Adipocyte (in vitro differentiated cells): ENCODE results near the gene CFAP107.
A peak's percentile ranks its signal among the peaks of the same experiment; 100 is the strongest.

Experiments
- DNase-seq: peaks from one replicate; pipeline ENCODE4 v3.0.0-alpha.2; 2015; ENCODE audit warnings: low read depth
- H3K27me3 ChIP-seq: replicated peaks from 2 replicates; pipeline ENCODE4 v1.7.0; 2013; ENCODE audit warnings: mild to moderate bottlenecking, low read length, moderate library complexity; ENCODE audit not compliant: control insufficient read depth, insufficient read depth
- H3K36me3 ChIP-seq: 2 replicates; pipeline ENCODE4 v1.7.0; 2013; ENCODE audit warnings: low read length, mild to moderate bottlenecking, moderate library complexity; ENCODE audit not compliant: control insufficient read depth, insufficient read depth, severe bottlenecking
- H3K4me1 ChIP-seq: 2 replicates; pipeline ENCODE4 v1.7.0; 2013; ENCODE audit warnings: mild to moderate bottlenecking, low read length, moderate library complexity; ENCODE audit not compliant: control insufficient read depth, insufficient read depth
- H3K4me3 ChIP-seq: 2 replicates; pipeline ENCODE4 v1.7.0; 2013; ENCODE audit warnings: mild to moderate bottlenecking, low read length, moderate library complexity
- H3K9ac ChIP-seq: 2 replicates; pipeline ENCODE4 v1.7.0; 2013; ENCODE audit warnings: mild to moderate bottlenecking, low read length, moderate library complexity
- H3K9me3 ChIP-seq: 2 replicates; pipeline ENCODE4 v1.7.0; 2013; ENCODE audit warnings: mild to moderate bottlenecking, low read length, moderate library complexity; ENCODE audit not compliant: control insufficient read depth

CFAP107 gene

GRCh38 chr1:12741946-12742345, 4.1 kb upstream of the CFAP107 start:
- H3K4me1 ChIP-seq: no peaks in the 10 kb centered on the region
- H3K4me3 ChIP-seq: no peak overlapping the region
- no peaks in the 10 kb centered on the region for H3K36me3 ChIP-seq
- H3K9me3 ChIP-seq: peaks cover 7% of the 10 kb centered on the region
- no peak for DNase-seq
- H3K27me3 ChIP-seq: no peaks in the 10 kb centered on the region
- H3K9ac ChIP-seq: no peak overlapping the region

- no peak overlapping the region for H3K9ac ChIP-seq
- peaks cover 26% of the 10 kb centered on the region for H3K9me3 ChIP-seq
- DNase-seq: peak; percentile 45
- H3K4me1 ChIP-seq: no peaks in the 10 kb centered on the region
- no peaks in the 10 kb centered on the region for H3K36me3 ChIP-seq
- no peak overlapping the region for H3K4me3 ChIP-seq
- no peaks in the 10 kb centered on the region for H3K27me3 ChIP-seq
Measured at GRCh38 chr1:12745126-12745991, 641 bp upstream of the CFAP107 start.

GRCh38 chr1:12748778-12749355, 2.9 kb downstream of the CFAP107 start:
- no peaks in the 10 kb centered on the region for H3K36me3 ChIP-seq
- no peak for DNase-seq
- no peak overlapping the region for H3K9ac ChIP-seq
- peaks cover 33% of the 10 kb centered on the region for H3K9me3 ChIP-seq
- H3K27me3 ChIP-seq: no peaks in the 10 kb centered on the region
- no peaks in the 10 kb centered on the region for H3K4me1 ChIP-seq
- no peak overlapping the region for H3K4me3 ChIP-seq

GRCh38 chr1:12754738-12755137, 8.7 kb downstream of the CFAP107 start:
- no peak for DNase-seq
- no peaks in the 10 kb centered on the region for H3K4me1 ChIP-seq
- H3K9ac ChIP-seq: no peak overlapping the region
- H3K36me3 ChIP-seq: no peaks in the 10 kb centered on the region
- H3K4me3 ChIP-seq: no peak overlapping the region
- peaks cover 12% of the 10 kb centered on the region for H3K9me3 ChIP-seq
- H3K27me3 ChIP-seq: peaks cover 3% of the 10 kb centered on the region

- Histone ChIP-seq H3K36me3 (no peaks in the 10 kb centered on the region), H3K9me3 (no peaks in the 10 kb centered on the region), H3K4me1 (no peaks in the 10 kb centered on the region), H3K9ac (no peak overlapping the region), H3K27me3 (peaks cover 18% of the 10 kb centered on the region), H3K4me3 (no peak overlapping the region)
- no peak for DNase-seq
Measured at GRCh38 chr1:12756273-12756672, 10.3 kb downstream of the CFAP107 start.

GRCh38 chr1:12756768-12757413, 10.9 kb downstream of the CFAP107 start:
- H3K4me3 ChIP-seq: no peak overlapping the region
- peaks cover 19% of the 10 kb centered on the region for H3K27me3 ChIP-seq
- no peaks in the 10 kb centered on the region for H3K4me1 ChIP-seq
- H3K36me3 ChIP-seq: no peaks in the 10 kb centered on the region
- H3K9me3 ChIP-seq: no peaks in the 10 kb centered on the region
- H3K9ac ChIP-seq: no peak overlapping the region
- DNase-seq: no peak

GRCh38 chr1:12757836-12758235, 11.8 kb downstream of the CFAP107 start:
- peaks cover 19% of the 10 kb centered on the region for H3K27me3 ChIP-seq
- no peak overlapping the region for H3K4me3 ChIP-seq
- DNase-seq: no peak
- H3K36me3 ChIP-seq: no peaks in the 10 kb centered on the region
- no peaks in the 10 kb centered on the region for H3K9me3 ChIP-seq
- H3K9ac ChIP-seq: no peak overlapping the region
- no peaks in the 10 kb centered on the region for H3K4me1 ChIP-seq

- H3K36me3 ChIP-seq: no peaks in the 10 kb centered on the region
- no peaks in the 10 kb centered on the region for H3K4me1 ChIP-seq
- H3K9me3 ChIP-seq: no peaks in the 10 kb centered on the region
- H3K27me3 ChIP-seq: peaks cover 19% of the 10 kb centered on the region
- DNase-seq: no peak
- no peak overlapping the region for H3K4me3 ChIP-seq
- H3K9ac ChIP-seq: no peak overlapping the region
Measured at GRCh38 chr1:12760256-12760795, 14.3 kb downstream of the CFAP107 start.

GRCh38 chr1:12761781-12762180, 15.8 kb downstream of the CFAP107 start:
- no peaks in the 10 kb centered on the region for H3K4me1 ChIP-seq
- H3K36me3 ChIP-seq: no peaks in the 10 kb centered on the region
- DNase-seq: no peak
- no peaks in the 10 kb centered on the region for H3K9me3 ChIP-seq
- no peak overlapping the region for H3K9ac ChIP-seq
- H3K4me3 ChIP-seq: no peak overlapping the region
- H3K27me3 ChIP-seq: peaks cover 22% of the 10 kb centered on the region

GRCh38 chr1:12762766-12763165, 16.8 kb downstream of the CFAP107 start:
- DNase-seq: no peak
- no peaks in the 10 kb centered on the region for H3K36me3 ChIP-seq
- H3K4me3 ChIP-seq: no peak overlapping the region
- no peaks in the 10 kb centered on the region for H3K4me1 ChIP-seq
- H3K9me3 ChIP-seq: peaks cover 6% of the 10 kb centered on the region
- H3K27me3 ChIP-seq: peaks cover 24% of the 10 kb centered on the region
- H3K9ac ChIP-seq: no peak overlapping the region

GRCh38 chr1:12763479-12763878, 17.5 kb downstream of the CFAP107 start:
- DNase-seq: no peak
- no peak overlapping the region for H3K4me3 ChIP-seq
- no peak overlapping the region for H3K9ac ChIP-seq
- H3K27me3 ChIP-seq: peaks cover 27% of the 10 kb centered on the region
- no peaks in the 10 kb centered on the region for H3K36me3 ChIP-seq
- peaks cover 7% of the 10 kb centered on the region for H3K9me3 ChIP-seq
- no peaks in the 10 kb centered on the region for H3K4me1 ChIP-seq
